Aorta (tissue), 5 donors: ENCODE measurements around the gene RXYLT1. TPM values are rescaled to one million over a fixed set of nuclear protein-coding genes. Genes with fewer than 3 reads are reported as not detected.

Experiments used
- ATAC-seq: fragments of 200-7000 bp; cut with Tn5 transposase; one replicate; pipeline ENCODE4 v1.9.1; 2022; ENCODE audit warnings: moderate library complexity; ENCODE audit not compliant: low FRiP score
- DNase-seq, 2 donors: peaks; one replicate each; pipeline ENCODE4 v3.0.0-alpha.2; 2020
- H3K27ac ChIP-seq, 2 donors: one replicate each; pipeline ENCODE4 v1.5.1; 2013; ENCODE audit warnings: low read length in 2 of 2, mild to moderate bottlenecking in 2 of 2, moderate library complexity in 2 of 2, control low read depth in 1 of 2, inconsistent platforms in 1 of 2, low read depth in 1 of 2
- H3K27me3 ChIP-seq, 2 donors: one replicate each; pipeline ENCODE4 v1.6.1; 2013; ENCODE audit warnings: control low read depth in 1 of 2, low read length in 1 of 2, mild to moderate bottlenecking in 1 of 2, moderate library complexity in 1 of 2; ENCODE audit not compliant: insufficient read depth in 2 of 2, control insufficient read depth in 1 of 2
- H3K36me3 ChIP-seq, 2 donors: one replicate each; pipeline ENCODE4 v1.6.1; 2013; ENCODE audit warnings: control low read depth in 1 of 2, low read length in 1 of 2, mild to moderate bottlenecking in 1 of 2; ENCODE audit not compliant: insufficient read depth in 2 of 2, control insufficient read depth in 1 of 2
- H3K4me1 ChIP-seq, 2 donors: one replicate each; pipeline ENCODE4 v1.6.1; 2013; ENCODE audit warnings: low read length in 2 of 2, control low read depth in 1 of 2, mild to moderate bottlenecking in 1 of 2, moderate library complexity in 1 of 2; ENCODE audit not compliant: insufficient read depth in 2 of 2, control insufficient read depth in 1 of 2
- H3K4me3 ChIP-seq, 2 donors: one replicate each; pipeline ENCODE4 v1.5.1; 2013; ENCODE audit warnings: low read length in 2 of 2, control low read depth in 1 of 2, mild to moderate bottlenecking in 1 of 2
- H3K9me3 ChIP-seq: one replicate; pipeline ENCODE4 v1.6.1; 2013; ENCODE audit warnings: mild to moderate bottlenecking, low read length; ENCODE audit not compliant: control insufficient read depth
- WGBS, 2 donors: extraction: QIAGEN DNeasy Blood & Tissue Kit; methylation state at CpG; one replicate each; pipeline ENCODE4 v1.1.7; 2013; 5-methylcytosine and 5-hydroxymethylcytosine counted together
- intact Hi-C, 2 donors: fragments of 100-400 bp; cut with DNase I; formaldehyde crosslinking; loops; one replicate each; pipeline versions ENCODE4 v1.14.2 to v1.15.0; 2022
- polyA plus RNA-seq, 2 donors: library from polyadenylated mRNA; stranded (reverse); fragments of 200-250 nt; gene quantifications; one replicate each; pipeline ENCODE4 v1.2.3, GENCODE V29; 2013
- total RNA-seq, 2 donors: library from RNA; stranded (reverse); fragmentation: NEBNext Ultra II Directional; extraction: Animal tissue kit (Norgen Biotek cat#: 25700); gene quantifications; one replicate each; pipeline ENCODE4 v1.2.1, GENCODE V29; 2021
- donor health status: healthy with polysubstance abuse.
- donor health status: Bipolar disorder and iron deficiency.
- donor health status: DM: no; HTN: no; CAD: no.
- donor health status: DM: no; HTN: no; CAD: no.
- donor health status: DM: yes; HTN: yes; CAD: no.

The RXYLT1 gene
- total and polyA plus RNA-seq, 4 donors: 6.9 to 16.5 (median 12.9) TPM

DNA sequence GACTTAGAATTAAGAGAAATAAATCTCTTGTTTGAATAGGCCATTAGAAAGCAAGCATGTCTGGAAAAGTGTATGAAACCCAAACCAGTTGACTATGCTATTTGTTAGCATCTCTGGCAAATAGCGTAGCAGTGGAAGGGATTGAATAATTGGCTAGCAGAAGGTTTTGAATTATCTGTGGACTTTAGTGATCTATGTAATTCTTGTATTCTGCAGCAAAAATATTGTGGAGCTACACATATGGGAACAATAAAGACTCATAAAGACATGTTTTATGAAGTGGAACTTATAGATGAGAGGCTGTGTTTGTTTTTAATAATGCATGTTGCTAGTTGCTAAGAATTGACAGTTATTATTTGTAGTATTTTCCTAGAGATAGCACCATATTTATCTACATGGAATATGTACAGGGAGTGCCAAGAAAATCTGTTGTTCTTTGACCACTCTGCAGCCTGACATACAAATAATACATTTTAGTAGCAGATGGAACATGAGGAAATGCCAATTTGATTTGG is 69.5 kb downstream of the RXYLT1 start:
- Histone ChIP-seq H3K36me3 (no peaks in the 10 kb centered on the region), H3K9me3 (no peaks in the 10 kb centered on the region), H3K27ac (no peak overlapping the region), H3K4me3 (no peak overlapping the region), H3K27me3 (no peaks in the 10 kb centered on the region), H3K4me1 (no peaks in the 10 kb centered on the region)
- intact Hi-C loops: loop anchor here in 1 of 2 donors (10.0 kb wide), 2 partner anchors 236 to 376 kb away; partner anchors contain the start of gene KICS2
- DNase-seq (no peak), ATAC-seq (no peak)
- 95% methylated on average over 1 of the region's 1 CpG for WGBS, 2 donors

GRCh38 chr12:63849641-63850040 is 69.9 kb downstream of the RXYLT1 start:
- ATAC-seq (no peak), DNase-seq (no peak)
- intact Hi-C loops: loop anchor here in 1 of 2 donors (10.0 kb wide), 2 partner anchors 235 to 375 kb away; partner anchors contain the start of gene KICS2
- Histone ChIP-seq H3K9me3 (no peaks in the 10 kb centered on the region), H3K27ac (no peak overlapping the region), H3K4me1 (no peaks in the 10 kb centered on the region), H3K36me3 (no peaks in the 10 kb centered on the region), H3K4me3 (no peak overlapping the region), H3K27me3 (no peaks in the 10 kb centered on the region)
- 88 to 93% methylated on average over 4 of the region's 4 CpGs for WGBS, 2 donors

DNA sequence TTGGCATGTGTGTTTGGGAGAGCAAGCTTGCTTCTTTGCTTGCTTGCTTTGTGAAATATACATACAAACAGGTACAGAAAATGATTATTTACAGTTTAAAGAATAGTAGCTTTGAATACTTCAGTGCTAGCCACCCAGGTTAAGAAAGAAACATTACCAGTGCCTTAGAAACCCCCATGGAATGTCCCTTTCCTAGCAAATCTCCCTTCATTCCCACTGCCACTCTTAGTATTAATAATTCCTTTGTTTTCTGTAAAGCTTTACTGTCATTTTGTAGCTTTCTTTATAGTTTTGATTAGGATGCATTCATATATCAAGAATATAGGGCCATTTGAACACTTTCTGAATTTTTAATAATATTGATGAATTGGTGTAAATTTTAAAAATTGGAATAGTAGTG is 74.3 kb downstream of the RXYLT1 start:
- Histone ChIP-seq H3K9me3 (no peaks in the 10 kb centered on the region), H3K36me3 (no peaks in the 10 kb centered on the region), H3K27ac (no peak overlapping the region), H3K4me1 (no peaks in the 10 kb centered on the region), H3K4me3 (no peak overlapping the region), H3K27me3 (no peaks in the 10 kb centered on the region)
- DNase-seq (no peak), ATAC-seq (no peak)
- intact Hi-C loops: no loop called here

GRCh38 chr12:63855299-63855698 is 75.6 kb downstream of the RXYLT1 start:
- intact Hi-C loops: no loop called here
- Histone ChIP-seq H3K4me1 (no peaks in the 10 kb centered on the region), H3K36me3 (no peaks in the 10 kb centered on the region), H3K27me3 (no peaks in the 10 kb centered on the region), H3K4me3 (no peak overlapping the region), H3K9me3 (no peaks in the 10 kb centered on the region), H3K27ac (no peak overlapping the region)
- 96 to 97% methylated on average over 3 of the region's 3 CpGs for WGBS, 2 donors
- no peak for DNase-seq
- no peak for ATAC-seq

DNA sequence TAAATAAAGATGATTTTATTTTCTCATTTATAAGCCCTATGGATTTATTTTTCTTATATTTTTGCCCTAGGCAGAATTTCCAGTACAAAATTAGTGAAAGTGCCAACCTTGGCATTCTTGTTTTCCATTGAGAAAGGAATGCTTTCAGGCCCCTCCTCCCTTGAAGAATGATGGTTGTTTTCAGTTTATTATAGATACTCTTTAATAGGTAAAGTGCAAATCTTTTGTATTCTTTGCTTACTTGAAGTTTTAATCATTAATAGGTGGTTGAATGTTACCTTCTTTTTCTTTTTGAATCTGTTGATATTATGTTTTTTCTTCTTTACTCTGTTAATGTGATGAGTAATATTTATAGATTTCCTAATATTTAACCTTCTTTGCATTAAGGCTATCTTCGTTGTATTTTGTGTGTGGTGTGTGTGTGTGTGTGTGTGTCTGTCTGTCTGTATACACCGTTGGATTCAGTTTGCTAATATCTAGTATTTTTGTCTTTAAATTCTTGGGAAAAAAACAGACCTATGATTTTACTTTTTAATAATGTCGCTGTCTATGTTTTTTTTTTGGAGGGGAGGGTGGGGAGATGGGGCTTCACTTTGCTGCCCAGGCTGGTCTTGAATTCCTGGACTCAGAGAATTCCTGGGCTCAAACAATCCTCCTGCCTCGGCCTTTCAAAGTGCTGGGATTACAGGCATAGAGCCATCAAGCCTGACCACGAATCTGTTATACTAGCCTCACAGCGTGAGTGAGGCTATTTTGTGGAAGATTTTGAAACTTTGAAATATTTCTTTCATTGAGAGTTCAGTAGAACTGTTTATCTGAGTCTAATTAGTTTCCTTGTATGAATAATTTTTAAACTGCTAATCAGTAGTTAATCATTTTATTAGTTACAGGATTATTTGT is 78.3 kb downstream of the RXYLT1 start:
- no peaks in the 10 kb centered on the region for H3K4me1 ChIP-seq
- no peaks in the 10 kb centered on the region for H3K36me3 ChIP-seq
- no peak for DNase-seq
- ATAC-seq: no peak
- WGBS, 2 donors: 56 to 62% methylated on average over 6 of the region's 6 CpGs
- intact Hi-C loops: no loop called here
- H3K9me3 ChIP-seq: no peaks in the 10 kb centered on the region
- H3K27ac ChIP-seq: no peak overlapping the region
- H3K4me3 ChIP-seq: no peak overlapping the region
- no peaks in the 10 kb centered on the region for H3K27me3 ChIP-seq

Other genes starting within 250 kb of the RXYLT1 start
- gene DPY19L2, start 111.4 kb upstream of the RXYLT1 start, total RNA-seq: 10 to 100 TPM; 11.9 to 40.8 TPM
- 1 to 10 TPM; 1.5 to 9.4 TPM for gene DPY19L2, start 111.4 kb upstream of the RXYLT1 start, polyA plus RNA-seq
- gene SRGAP1, start 64.8 kb downstream of the RXYLT1 start, total RNA-seq: 10 to 100 TPM; 10.1 to 15.5 TPM
- 1 to 10 TPM in 1 of 2 donors, under 1 TPM in 1; 0.88 to 1.9 TPM for gene SRGAP1, start 64.8 kb downstream of the RXYLT1 start, polyA plus RNA-seq